LNCAP (cell line): ENCODE measurements around the gene USP17L5.
"Not testable (repeated sequence)": the region's sequence is repeated elsewhere in the genome, so short reads cannot be mapped to it uniquely, and the experiment has no call there.

Experiments used
- CTCF ChIP-seq: fragments of 450-650 bp; IDR thresholded peaks from 2 replicates; pipeline ENCODE4 v1.5.1; 2017; ENCODE audit warnings: mild to moderate bottlenecking

Gene USP17L5

GRCh38 chr4:9339103-9339502, at the start of gene USP17L5:
Gene USP17L5 (plus strand): TSS chr4:9339403. CDS start chr4:9339403, 0 bp downstream.
- TF ChIP-seq CTCF, result not testable (repeated sequence)

GRCh38 chr4:9324865-9325264, 14.3 kb upstream of the USP17L5 start, which contains the start of gene USP17L24:
Gene USP17L24 (plus strand): TSS chr4:9325165. CDS start chr4:9325165, 0 bp downstream.
- not testable (repeated sequence) for TF ChIP-seq CTCF

GRCh38 chr4:9329611-9330010, 9.6 kb upstream of the USP17L5 start, which contains the start of gene USP17L25:
Gene USP17L25 (plus strand): TSS chr4:9329911. CDS start chr4:9329911, 0 bp downstream.
- not testable (repeated sequence) for TF ChIP-seq CTCF

GRCh38 chr4:9334358-9334757, 4.8 kb upstream of the USP17L5 start, which contains the start of gene USP17L26:
Gene USP17L26 (plus strand): TSS chr4:9334658. CDS start chr4:9334658, 0 bp downstream.
- not testable (repeated sequence) for TF ChIP-seq CTCF

- TF ChIP-seq CTCF, result not testable (repeated sequence)
These were observed 4.6 kb downstream of the USP17L5 start, which contains the start of gene USP17L27 for GRCh38 chr4:9343848-9344247. Gene USP17L27 (plus strand): TSS chr4:9344148. CDS start chr4:9344148, 0 bp downstream.

- TF ChIP-seq CTCF, result not testable (repeated sequence)
These were observed 9.4 kb downstream of the USP17L5 start, which contains the start of gene USP17L28 for GRCh38 chr4:9348593-9348992. Gene USP17L28 (plus strand): TSS chr4:9348893. CDS start chr4:9348893, 0 bp downstream.

- TF ChIP-seq CTCF, result not testable (repeated sequence)
These were observed 14.1 kb downstream of the USP17L5 start, which contains the start of gene USP17L29 for GRCh38 chr4:9353338-9353737. Gene USP17L29 (plus strand): TSS chr4:9353638. CDS start chr4:9353638, 0 bp downstream.

- TF ChIP-seq CTCF, result not testable (repeated sequence)
These were observed 23.6 kb downstream of the USP17L5 start, which contains the start of gene USP17L30 for GRCh38 chr4:9362829-9363228. Gene USP17L30 (plus strand): TSS chr4:9363129. CDS start chr4:9363129, 0 bp downstream.
